Eye (tissue), 1 donor: ENCODE results near the gene C16orf78.

Source experiments
- DNase-seq: peaks from one replicate; pipeline ENCODE4 v3.0.0-alpha.2; 2015

The C16orf78 gene

DNA sequence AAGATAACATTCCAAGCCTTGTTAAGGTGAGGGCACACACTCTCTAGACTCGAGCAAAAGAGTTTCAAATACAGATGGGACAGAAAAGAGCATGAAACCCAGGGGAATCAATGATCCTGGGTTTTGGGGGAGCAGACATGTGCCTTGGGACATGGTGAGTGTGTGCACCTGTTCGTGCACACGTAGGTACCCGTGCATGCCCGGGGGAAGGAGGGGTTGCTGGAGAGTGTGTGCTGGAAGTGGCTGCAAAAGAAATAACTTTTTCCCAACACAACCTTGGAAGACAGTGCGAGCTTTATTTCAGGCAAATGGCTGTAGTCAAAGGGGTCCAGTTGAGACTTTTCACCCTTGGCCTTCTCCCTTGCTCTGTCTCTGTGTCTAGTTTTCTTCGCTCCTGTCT lies 62.6 kb downstream of the C16orf78 start:
- DNase-seq, result no peak

- DNase-seq, result no peak
These were observed 63.7 kb downstream of the C16orf78 start for GRCh38 chr16:49437344-49437743.

- no peak for DNase-seq
These were observed 65.4 kb downstream of the C16orf78 start for GRCh38 chr16:49439050-49439449.

- DNase-seq, result no peak
These were observed 66.1 kb downstream of the C16orf78 start for GRCh38 chr16:49439676-49440075.

GRCh38 chr16:49440156-49441065 lies 66.8 kb downstream of the C16orf78 start:
- peak; percentile 54 for DNase-seq

GRCh38 chr16:49441366-49441780 lies 67.8 kb downstream of the C16orf78 start:
- peak; percentile 60 for DNase-seq

DNA sequence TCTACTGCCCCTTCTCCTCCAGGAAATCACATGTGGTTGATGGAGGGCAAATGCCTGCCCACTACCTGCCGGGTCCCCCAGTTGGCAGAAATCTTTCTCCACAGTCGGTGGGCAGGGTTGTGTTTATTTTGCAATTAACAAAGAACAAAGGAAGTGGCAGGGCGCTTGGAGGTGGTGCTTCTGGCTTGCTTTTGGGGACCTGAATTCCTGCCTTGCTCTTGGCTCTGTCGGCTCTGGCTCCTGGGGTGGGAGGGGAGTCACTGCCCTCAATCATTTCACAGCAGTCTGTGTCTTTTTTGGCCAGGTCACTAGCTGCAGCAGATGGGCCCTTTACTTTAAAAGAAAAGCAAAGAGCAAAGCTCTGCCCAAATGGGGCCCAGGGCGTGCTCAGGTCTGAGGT lies 69.2 kb downstream of the C16orf78 start:
- peak; percentile 12 for DNase-seq

- no peak for DNase-seq
These were observed 70.0 kb downstream of the C16orf78 start for GRCh38 chr16:49443576-49443975.

- DNase-seq, result no peak
These were observed 73.2 kb downstream of the C16orf78 start for GRCh38 chr16:49446805-49447204.
